Suprapubic skin (tissue), 3 donors: Measurements from ENCODE around the gene MXD3.

Experiments used
- CTCF ChIP-seq, 2 donors: fragments of 200-600 bp in 1 of 2; fragments of 450-650 bp in 1 of 2; sonication (generic) in 1 of 2; IDR thresholded peaks; one replicate each; pipeline ENCODE4 v1.5.1; 2016 to 2019; ENCODE audit warnings: antibody characterized with exemption in 2 of 2, mild to moderate bottlenecking in 1 of 2, moderate library complexity in 1 of 2
- POLR2AphosphoS5 ChIP-seq, 3 donors: sonication (generic); formaldehyde crosslinking; IDR thresholded peaks; one replicate each; pipeline ENCODE4 v1.6.1; 2017; ENCODE audit warnings: antibody characterized with exemption in 3 of 3

- no peak for TF ChIP-seq CTCF (IDR thresholded peaks at IDR 0.05)
- no peak for TF ChIP-seq POLR2AphosphoS5 (IDR thresholded peaks at IDR 0.05)
Measured at GRCh38 chr5:177310757-177311391, 824 bp downstream of the MXD3 start.
